GM10248 (cell line): ENCODE data around the gene SUPT4H1.

Experiments used
- CTCF ChIA-PET: fragments of 300-600 bp; sonication (Branson Sonifier 250); formaldehyde crosslinking; extraction: SDS; loops from one replicate; lab custom pipeline; 2021; ENCODE audit warnings: antibody characterized with exemption; lab: Yijun Ruan, JAX
- POLR2A ChIA-PET: fragments of 350-650 bp; sonication (Branson Sonifier 250); formaldehyde crosslinking; extraction: SDS; loops from one replicate; lab custom pipeline; 2020; ENCODE audit warnings: antibody characterized with exemption; lab: Yijun Ruan, JAX
- DNase-seq: peaks from one replicate; pipeline ENCODE4 v3.0.0; 2012; ENCODE audit errors: extremely low spot score
- TF ChIP-seq, protein P1 (sequence below): IDR thresholded peaks from 2 replicates; pipeline ENCODE4 v1.5.1; 2012; ENCODE audit warnings: mild to moderate bottlenecking, low read depth; ENCODE audit errors: extremely low read depth, missing control alignments, control extremely low read depth

SUPT4H1 gene

DNA sequence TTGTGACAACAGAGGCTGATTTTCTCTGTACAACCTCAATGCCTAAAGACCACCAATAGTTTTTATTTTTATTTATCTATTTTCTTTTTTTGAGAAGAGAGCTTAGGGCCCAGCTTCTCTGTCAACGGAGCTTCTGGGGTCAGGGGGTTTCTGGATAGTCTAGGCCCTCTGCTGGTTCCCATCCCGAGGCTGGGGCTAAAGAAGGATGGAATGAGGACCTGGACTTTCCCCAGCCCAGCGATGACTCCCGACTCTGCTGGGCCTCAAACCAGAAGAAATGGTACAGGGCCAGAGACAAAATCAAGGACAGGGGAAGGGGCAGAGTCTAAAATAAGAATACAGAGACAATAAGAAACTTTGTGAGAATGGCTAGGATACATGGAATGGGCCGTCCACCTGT, 17.7 kb downstream of the SUPT4H1 start:
- no peak for DNase-seq
- ChIA-PET POLR2A (interaction anchor here (4.5 kb wide), 1 partner anchor 10 kb away, joined by 90 read pairs; no protein-coding TSS in a partner anchor), CTCF (interaction anchor here (3.7 kb wide), 1 partner anchor 10 kb away, joined by 14 read pairs; no protein-coding TSS in a partner anchor)
- TF ChIP-seq, protein P1, sequence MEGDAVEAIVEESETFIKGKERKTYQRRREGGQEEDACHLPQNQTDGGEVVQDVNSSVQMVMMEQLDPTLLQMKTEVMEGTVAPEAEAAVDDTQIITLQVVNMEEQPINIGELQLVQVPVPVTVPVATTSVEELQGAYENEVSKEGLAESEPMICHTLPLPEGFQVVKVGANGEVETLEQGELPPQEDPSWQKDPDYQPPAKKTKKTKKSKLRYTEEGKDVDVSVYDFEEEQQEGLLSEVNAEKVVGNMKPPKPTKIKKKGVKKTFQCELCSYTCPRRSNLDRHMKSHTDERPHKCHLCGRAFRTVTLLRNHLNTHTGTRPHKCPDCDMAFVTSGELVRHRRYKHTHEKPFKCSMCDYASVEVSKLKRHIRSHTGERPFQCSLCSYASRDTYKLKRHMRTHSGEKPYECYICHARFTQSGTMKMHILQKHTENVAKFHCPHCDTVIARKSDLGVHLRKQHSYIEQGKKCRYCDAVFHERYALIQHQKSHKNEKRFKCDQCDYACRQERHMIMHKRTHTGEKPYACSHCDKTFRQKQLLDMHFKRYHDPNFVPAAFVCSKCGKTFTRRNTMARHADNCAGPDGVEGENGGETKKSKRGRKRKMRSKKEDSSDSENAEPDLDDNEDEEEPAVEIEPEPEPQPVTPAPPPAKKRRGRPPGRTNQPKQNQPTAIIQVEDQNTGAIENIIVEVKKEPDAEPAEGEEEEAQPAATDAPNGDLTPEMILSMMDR: no peak

DNA sequence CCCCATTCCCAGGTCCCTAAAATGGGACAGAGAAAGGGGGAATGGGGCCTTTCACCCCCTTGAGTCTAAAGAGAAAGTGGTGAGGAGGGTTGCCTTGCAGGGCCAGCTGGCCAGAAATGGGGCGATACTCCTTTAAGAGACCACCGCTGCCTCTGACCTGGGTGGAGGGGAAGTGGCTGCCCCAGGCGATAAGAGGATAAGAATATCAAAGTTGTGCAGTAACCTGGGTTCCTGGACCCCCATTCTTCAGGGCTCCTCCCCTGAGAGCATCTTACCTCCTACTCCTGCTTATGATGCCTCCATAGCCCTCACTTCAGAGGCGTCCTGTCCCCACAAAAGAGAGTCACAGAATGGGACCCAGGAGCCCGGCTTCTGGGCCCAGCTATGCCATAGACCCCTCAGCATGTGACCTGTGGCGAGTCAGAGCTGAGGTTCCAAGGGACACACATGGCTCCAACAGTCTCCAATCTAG, 18.2 kb downstream of the SUPT4H1 start:
- CTCF ChIA-PET: interaction anchor here (2.1 to 3.7 kb wide), 3 partner anchors 10 to 16 kb away, joined by 8 to 14 read pairs (median 10); no protein-coding TSS in a partner anchor
- TF ChIP-seq, protein P1: no peak
- no peak for DNase-seq
- POLR2A ChIA-PET: interaction anchor here (4.5 kb wide), 1 partner anchor 10 kb away, joined by 90 read pairs; no protein-coding TSS in a partner anchor

DNA sequence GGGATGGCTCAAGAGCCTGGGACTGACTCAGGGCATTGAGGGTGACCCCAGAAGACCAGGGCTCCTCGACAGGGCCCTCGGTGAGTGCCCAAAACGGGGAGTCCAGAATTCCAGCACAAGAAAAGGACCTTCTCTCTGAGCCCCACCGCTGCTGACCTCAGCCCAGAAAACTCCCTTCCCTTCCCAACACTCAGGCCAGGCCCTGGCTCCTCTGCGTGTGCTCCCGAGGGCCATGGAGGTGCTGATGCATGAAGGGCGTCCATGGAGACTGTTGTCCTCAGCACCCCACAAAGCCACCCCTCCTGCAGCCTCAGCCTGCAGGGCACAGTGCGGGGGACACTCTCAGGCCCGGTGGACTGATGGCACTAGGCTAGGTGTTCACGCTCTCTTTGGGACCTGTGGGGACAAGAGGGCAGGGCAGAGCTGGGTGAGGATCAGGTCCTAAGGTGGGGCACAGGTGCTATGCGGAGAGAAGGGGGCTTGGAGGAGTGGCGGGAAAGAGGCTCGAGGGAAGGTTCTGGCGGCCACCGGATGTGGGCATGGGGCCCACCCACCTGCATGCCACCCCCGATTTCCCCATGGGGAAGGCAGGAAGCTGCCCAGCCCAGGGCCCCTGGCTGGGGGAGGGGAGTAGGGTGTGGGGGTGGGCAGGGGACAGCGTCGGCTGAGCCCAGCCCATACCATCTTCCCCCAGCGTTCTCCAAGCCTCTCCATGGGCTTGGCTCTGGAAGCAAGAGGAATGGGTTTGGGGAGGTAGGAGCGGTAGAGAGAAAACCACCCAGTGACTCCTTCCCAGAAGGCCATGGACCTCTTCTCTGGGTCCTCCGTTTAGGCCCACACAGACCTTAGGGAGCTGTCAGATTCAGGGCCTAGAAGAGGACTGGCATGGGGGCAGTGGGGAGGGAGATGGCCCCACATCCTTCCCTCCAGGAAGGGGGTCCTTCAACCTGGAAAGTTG, 18.9 kb downstream of the SUPT4H1 start:
- TF ChIP-seq, protein P1: no peak
- CTCF ChIA-PET: interaction anchor here (0.8 to 3.7 kb wide), 8 partner anchors 8 to 84 kb away, joined by 3 to 14 read pairs (median 4); partner anchors contain the start of gene RNF43
- DNase-seq: no peak
- POLR2A ChIA-PET: interaction anchor here (0.7 to 4.5 kb wide), 17 partner anchors 8 to 298 kb away, joined by 3 to 90 read pairs (median 5); partner anchors contain the start of genes RNF43 and SUPT4H1

DNA sequence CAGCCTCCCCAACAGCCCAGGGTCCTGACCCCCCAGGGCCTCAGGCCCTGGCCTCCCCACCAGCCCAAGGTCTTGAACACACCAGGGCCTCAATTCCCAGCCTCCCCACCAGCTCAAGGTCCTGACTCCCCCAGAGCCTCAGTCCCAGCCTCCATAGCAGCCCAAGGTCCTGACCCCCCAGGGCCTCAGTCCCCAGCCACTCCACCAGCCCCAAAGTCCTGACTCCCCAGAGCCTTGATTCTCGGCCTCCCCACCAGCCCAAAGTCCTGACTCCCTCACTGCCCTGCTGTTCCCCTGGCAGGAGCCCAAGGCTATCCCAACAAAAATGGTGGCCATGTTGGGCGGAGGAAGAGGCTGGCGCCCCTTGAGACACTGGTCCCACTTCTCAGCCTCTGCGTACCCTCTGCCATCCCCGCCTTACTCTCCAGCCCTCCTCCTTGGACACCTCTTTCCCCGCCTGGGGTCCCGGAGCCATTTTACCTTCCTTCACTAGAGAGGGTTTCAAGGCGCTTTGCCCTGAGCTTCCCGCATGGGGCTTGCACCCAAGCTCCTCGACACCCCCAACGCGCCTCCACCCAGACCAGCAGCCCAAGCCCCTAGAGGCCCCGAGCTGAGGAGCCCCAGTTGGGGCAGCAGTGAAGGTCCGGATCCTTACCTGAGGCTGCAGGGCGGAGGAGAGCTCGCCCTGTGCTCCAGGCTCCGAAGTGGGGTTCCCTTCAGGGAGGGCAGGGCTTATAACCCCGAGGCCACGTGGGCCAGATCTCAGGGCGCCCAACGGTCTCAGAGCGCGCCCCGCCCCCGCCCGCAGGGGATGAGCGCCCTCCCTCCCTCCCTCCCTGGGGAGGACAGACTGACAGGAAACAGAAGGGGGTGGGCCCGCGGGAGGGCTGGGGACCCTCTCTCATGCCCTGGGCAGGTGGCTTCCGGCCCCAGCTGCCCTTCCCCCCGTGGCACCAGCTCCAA, 19.9 kb downstream of the SUPT4H1 start:
- ChIA-PET CTCF (interaction anchor here (0.8 to 3.7 kb wide), 8 partner anchors 9 to 85 kb away, joined by 3 to 14 read pairs (median 4); partner anchors contain the start of gene RNF43), POLR2A (interaction anchor here (0.5 to 4.5 kb wide), 22 partner anchors 9 to 862 kb away, joined by 3 to 90 read pairs (median 4); partner anchors contain the start of genes RNF43 and SUPT4H1)

DNA sequence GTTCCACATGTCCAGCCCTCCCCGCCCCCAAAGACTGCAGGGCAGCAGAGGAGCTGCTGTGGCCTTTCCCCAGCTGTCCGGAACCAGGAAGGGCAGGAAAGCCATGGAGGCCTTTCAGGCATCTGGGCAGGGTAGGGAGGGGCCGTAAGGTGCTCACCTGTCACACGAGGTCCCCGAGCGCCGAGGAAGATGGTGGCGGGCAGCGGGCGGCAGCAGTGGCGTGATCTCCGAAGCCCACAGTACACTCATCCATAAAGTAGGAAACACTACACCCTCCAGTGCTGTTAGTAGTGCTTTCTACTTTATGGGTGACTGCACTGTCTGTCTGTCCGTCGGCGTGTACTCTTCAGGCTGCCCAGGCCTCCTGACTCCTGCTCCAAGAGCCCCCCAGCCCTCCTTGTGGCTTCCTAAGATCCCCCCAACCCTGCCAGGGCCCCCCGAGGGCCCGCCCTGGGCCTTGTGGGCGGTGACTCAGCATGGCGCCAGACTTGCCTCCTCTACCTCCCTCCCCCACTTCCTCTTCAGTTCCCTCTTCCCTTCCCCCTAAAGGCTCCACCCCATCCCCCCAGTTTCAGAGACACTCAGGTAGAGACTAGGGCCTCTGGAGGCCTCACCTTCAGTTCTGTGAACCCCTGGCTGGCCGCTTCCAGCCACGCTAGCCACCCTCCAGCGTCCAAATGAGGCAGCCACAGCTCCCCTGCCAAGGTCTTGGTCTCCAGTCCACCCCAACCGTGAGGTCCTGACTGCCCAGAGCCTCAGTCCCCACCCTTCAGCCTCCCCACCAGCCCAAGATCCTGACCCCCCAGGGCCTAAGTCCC, 20.8 kb downstream of the SUPT4H1 start:
- POLR2A ChIA-PET: interaction anchor here (0.7 to 4.5 kb wide), 9 partner anchors 10 to 861 kb away, joined by 3 to 90 read pairs (median 13); partner anchors contain the start of gene SUPT4H1
- TF ChIP-seq, protein P1: no peak
- CTCF ChIA-PET: interaction anchor here (1.0 to 3.7 kb wide), 4 partner anchors 13 to 86 kb away, joined by 3 to 14 read pairs (median 7); partner anchors contain the start of gene RNF43
- no peak for DNase-seq

More for the DNA sequence above, 19.9 kb downstream of the SUPT4H1 start:
- TF ChIP-seq, protein P1: no peak
- DNase-seq: peak; percentile 84
